AG09319 (cell line): Measurements from ENCODE around the gene TXNDC2.
A peak's percentile ranks its signal among the peaks of the same experiment; 100 is the strongest.
"Not testable (repeated sequence)": the region's sequence is repeated elsewhere in the genome, so short reads cannot be mapped to it uniquely, and the experiment has no call there.

Experiments used
- DNase-seq: peaks from one replicate; pipeline ENCODE4 v3.0.0-alpha.2; 2010; ENCODE audit warnings: low read depth; ENCODE audit errors: extremely low read depth
- CTCF ChIP-seq: IDR thresholded peaks from 2 replicates; pipeline ENCODE4 v1.5.1; 2011; ENCODE audit warnings: low read depth, mild to moderate bottlenecking, inconsistent platforms, low read length, moderate library complexity

Gene TXNDC2

GRCh38 chr18:9910661-9911060 lies 24.9 kb downstream of the TXNDC2 start:
- DNase-seq, result no peak
- no peak for TF ChIP-seq CTCF

- TF ChIP-seq CTCF, result no peak
Measured at GRCh38 chr18:9911226-9911625, 25.5 kb downstream of the TXNDC2 start.

GRCh38 chr18:9912285-9912684 lies 26.5 kb downstream of the TXNDC2 start:
- not testable (repeated sequence) for DNase-seq

More at GRCh38 chr18:9911226-9911625, 25.5 kb downstream of the TXNDC2 start:
- no peak for DNase-seq

- DNase-seq, result no peak
- TF ChIP-seq CTCF, result no peak
Measured at GRCh38 chr18:9913151-9913525, 27.4 kb downstream of the TXNDC2 start.

- DNase-seq, result peak; percentile 89
- TF ChIP-seq CTCF, result no peak
Measured at GRCh38 chr18:9913526-9914333, 28.0 kb downstream of the TXNDC2 start, which contains the start of gene VAPA. Gene VAPA (plus strand): TSS chr18:9914016. CDS start chr18:9914257, 241 bp downstream.

GRCh38 chr18:9914334-9914583 lies 28.5 kb downstream of the TXNDC2 start:
- no peak for TF ChIP-seq CTCF
- no peak for DNase-seq

- TF ChIP-seq CTCF, result no peak
- DNase-seq, result peak; percentile 31
Measured at GRCh38 chr18:9914584-9915290, 29.0 kb downstream of the TXNDC2 start.
